ENCODE data around the gene EFNB3. TPM values are rescaled to one million over a fixed set of nuclear protein-coding genes. Genes with fewer than 3 reads are reported as not detected.

The EFNB3 gene
- total RNA-seq, 1 donor from 2014 or later = 6.4 TPM

DNA sequence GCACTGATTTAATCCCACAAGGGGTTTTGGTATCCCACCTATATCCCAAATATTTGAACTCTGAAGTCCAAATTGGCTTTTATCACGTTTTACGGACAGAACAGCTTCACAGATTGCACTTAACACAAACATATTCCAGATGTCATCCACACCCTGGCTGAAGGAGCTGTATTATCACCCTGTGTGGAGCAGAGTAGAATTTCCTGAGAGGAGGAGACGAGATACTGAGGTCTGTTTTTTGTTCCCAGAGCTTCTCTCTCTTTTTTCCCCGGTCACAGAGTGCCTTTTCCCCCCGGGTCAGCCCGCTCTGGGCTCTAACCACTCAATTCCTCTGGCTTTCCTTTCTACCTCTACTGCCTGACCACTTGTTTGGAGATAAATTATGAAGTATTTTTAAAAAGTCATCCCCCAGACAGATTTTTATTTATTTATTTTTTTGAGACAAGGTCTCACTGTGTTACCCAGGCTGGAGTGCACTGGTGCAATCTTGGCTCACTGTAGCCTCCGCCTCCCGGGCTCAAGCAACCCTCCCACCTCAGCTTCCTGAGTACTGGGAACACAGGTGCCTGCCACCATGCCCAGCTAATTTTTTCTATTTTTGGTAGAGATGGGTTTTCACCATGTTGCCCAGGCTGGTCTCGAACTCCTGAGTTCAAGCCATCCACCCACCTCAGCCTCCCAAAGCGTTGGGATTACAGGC, 43.2 kb downstream of the EFNB3 start:
- Mint-ChIP-seq H3K27ac (ENCODE audit: unreplicated experiment) (no peak overlapping the region), H3K9me3 (ENCODE audit: low read depth) (peaks cover 9% of the 10 kb centered on the region), H3K27me3 (ENCODE audit: low read depth) (no peaks in the 10 kb centered on the region), H3K36me3 (ENCODE audit: low read depth) (peaks cover 3% of the 10 kb centered on the region), H3K4me3 (ENCODE audit: unreplicated experiment) (no peak overlapping the region), H3K4me1 (ENCODE audit: low read depth) (peaks cover 26% of the 10 kb centered on the region)
- peak; percentile 14 for DNase-seq (ENCODE audit: low spot score)
- TF ChIP-seq, protein P1, sequence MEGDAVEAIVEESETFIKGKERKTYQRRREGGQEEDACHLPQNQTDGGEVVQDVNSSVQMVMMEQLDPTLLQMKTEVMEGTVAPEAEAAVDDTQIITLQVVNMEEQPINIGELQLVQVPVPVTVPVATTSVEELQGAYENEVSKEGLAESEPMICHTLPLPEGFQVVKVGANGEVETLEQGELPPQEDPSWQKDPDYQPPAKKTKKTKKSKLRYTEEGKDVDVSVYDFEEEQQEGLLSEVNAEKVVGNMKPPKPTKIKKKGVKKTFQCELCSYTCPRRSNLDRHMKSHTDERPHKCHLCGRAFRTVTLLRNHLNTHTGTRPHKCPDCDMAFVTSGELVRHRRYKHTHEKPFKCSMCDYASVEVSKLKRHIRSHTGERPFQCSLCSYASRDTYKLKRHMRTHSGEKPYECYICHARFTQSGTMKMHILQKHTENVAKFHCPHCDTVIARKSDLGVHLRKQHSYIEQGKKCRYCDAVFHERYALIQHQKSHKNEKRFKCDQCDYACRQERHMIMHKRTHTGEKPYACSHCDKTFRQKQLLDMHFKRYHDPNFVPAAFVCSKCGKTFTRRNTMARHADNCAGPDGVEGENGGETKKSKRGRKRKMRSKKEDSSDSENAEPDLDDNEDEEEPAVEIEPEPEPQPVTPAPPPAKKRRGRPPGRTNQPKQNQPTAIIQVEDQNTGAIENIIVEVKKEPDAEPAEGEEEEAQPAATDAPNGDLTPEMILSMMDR (IDR thresholded peaks at IDR 0.05) = no peak

DNA sequence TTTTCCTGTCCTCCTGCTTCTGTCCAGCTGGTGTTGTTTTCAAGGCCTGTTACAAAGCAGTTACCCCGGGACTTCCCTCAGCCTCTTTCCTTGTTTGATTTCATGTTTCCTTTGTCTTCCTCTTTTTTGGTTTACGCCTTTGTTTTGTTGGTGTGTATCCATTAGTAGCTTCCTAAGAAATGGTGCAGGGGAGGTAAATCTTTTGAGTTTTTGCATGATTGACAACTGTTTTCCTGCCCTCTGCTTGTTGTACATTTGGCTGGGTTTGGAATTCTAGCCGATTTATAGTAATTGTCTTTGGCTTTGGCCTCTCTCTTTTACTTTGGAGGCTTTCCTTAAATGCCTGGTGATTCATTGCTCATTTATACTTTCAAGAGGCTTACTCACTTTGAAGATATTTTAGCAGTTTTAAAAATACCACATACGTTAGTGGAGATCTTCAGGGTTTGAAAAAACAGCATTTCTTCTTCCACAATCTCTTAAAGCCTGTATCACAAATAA, 45.4 kb downstream of the EFNB3 start:
- H3K27ac Mint-ChIP-seq (ENCODE audit: unreplicated experiment) = peak overlapping the region; percentile 62
- no peak for DNase-seq (ENCODE audit: low spot score)
- H3K9me3 Mint-ChIP-seq (ENCODE audit: low read depth) = peaks cover 9% of the 10 kb centered on the region
- H3K4me3 Mint-ChIP-seq (ENCODE audit: unreplicated experiment) = no peak overlapping the region
- H3K27me3 Mint-ChIP-seq (ENCODE audit: low read depth) = peaks cover 2% of the 10 kb centered on the region
- peaks cover 30% of the 10 kb centered on the region for H3K4me1 Mint-ChIP-seq (ENCODE audit: low read depth)
- TF ChIP-seq, protein P1 (IDR thresholded peaks at IDR 0.05) = no peak
- H3K36me3 Mint-ChIP-seq (ENCODE audit: low read depth) = peaks cover 3% of the 10 kb centered on the region

DNA sequence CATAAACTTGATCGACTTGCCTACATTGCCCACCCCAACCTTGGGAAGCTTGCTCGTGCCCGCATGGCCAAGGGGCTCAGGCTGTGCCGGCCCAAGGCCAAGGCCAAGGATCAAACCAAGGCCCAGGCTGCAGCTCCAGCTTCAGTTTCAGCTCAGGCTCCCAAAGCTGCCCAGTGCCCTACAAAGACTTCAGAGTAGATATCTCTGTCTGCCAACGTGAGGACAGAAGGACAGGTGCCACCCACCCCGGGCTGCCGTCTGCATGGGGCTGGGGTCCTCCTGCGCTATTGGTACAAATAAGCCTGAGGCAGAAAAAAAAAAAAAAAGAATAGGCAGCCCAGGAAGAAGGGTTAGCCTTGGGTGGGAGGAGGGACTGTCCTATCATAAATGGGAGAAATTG, 49.7 kb downstream of the EFNB3 start:
- peaks cover 5% of the 10 kb centered on the region for H3K9me3 Mint-ChIP-seq (ENCODE audit: low read depth)
- DNase-seq (ENCODE audit: low spot score) = peak; percentile 48
- peaks cover 2% of the 10 kb centered on the region for H3K27me3 Mint-ChIP-seq (ENCODE audit: low read depth)
- no peak overlapping the region for H3K4me3 Mint-ChIP-seq (ENCODE audit: unreplicated experiment)
- TF ChIP-seq, protein P1 (IDR thresholded peaks at IDR 0.05) = no peak
- peaks cover 14% of the 10 kb centered on the region for H3K4me1 Mint-ChIP-seq (ENCODE audit: low read depth)
- H3K27ac Mint-ChIP-seq (ENCODE audit: unreplicated experiment) = no peak overlapping the region
- H3K36me3 Mint-ChIP-seq (ENCODE audit: low read depth) = peaks cover 3% of the 10 kb centered on the region

DNA sequence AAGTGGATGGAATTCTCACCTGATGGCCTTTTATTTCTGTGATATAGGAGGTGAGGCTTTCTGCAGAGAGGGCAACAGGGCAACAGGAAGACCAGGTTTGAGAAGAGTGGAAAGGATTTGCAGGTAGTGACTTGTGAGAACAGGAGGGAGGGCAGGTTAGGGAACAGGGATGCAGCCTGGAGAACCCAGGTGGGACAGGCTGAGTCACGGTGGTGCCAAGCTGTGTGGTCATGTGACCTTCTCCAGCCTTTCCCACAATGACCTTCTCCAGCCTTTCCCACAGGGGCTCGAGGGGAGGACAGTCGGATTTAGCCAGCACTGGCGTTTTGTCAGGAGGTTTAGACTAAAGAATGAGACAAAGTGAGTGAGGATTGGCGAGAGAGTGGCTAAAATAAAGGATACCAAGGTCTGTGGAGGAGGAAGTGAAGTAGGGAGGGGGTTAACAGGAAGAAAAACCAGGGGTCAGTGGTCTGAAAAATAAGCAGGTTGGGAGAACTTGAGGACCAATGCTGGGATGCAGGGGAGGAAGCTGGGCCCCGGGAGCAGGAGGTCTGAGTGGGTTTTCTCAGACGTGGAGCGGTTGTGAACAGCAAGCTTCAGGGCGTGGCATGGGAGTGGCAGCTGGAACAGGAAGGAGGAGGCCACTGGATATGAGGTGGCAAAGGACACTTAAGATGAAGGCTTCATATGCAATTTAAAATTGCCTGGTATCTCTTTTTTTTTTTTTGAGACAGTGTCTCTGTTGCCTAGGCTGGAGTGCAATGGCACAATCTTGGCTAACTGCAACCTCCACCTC, 50.3 kb downstream of the EFNB3 start:
- Mint-ChIP-seq H3K36me3 (ENCODE audit: low read depth) (peaks cover 1% of the 10 kb centered on the region), H3K4me1 (ENCODE audit: low read depth) (peaks cover 11% of the 10 kb centered on the region)

DNA sequence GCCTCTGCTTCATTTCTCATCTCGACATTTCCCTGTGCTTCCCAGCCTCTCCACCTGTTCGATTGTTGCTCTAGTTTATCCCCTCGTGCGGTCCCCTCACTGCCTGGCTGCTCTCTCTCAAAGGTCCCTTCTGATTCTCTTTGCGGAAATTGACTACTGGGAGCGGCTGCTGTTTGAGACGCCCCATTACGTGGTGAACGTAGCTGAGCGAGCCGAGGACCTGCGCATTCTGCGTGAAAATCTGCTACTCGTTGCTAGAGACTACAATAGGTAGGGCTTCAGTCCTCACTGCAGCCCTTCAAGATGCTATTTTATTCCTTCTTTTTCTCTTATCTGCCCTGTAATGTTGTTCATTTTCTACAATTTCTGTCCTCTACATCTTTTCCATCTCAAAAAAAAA, 52.0 kb downstream of the EFNB3 start:
- Mint-ChIP-seq H3K36me3 (ENCODE audit: low read depth) (no peaks in the 10 kb centered on the region), H3K27ac (ENCODE audit: unreplicated experiment) (no peak overlapping the region), H3K4me3 (ENCODE audit: unreplicated experiment) (no peak overlapping the region), H3K9me3 (ENCODE audit: low read depth) (no peaks in the 10 kb centered on the region), H3K27me3 (ENCODE audit: low read depth) (peaks cover 2% of the 10 kb centered on the region), H3K4me1 (ENCODE audit: low read depth) (peaks cover 5% of the 10 kb centered on the region)
- TF ChIP-seq, protein P1 (IDR thresholded peaks at IDR 0.05) = no peak
- DNase-seq (ENCODE audit: low spot score) = peak; percentile 51

More for the DNA sequence above, 50.3 kb downstream of the EFNB3 start:
- DNase-seq (ENCODE audit: low spot score) = peak; percentile 49
- Mint-ChIP-seq H3K27ac (ENCODE audit: unreplicated experiment) (peak overlapping the region; percentile 10), H3K4me3 (ENCODE audit: unreplicated experiment) (no peak overlapping the region), H3K27me3 (ENCODE audit: low read depth) (peaks cover 2% of the 10 kb centered on the region), H3K9me3 (ENCODE audit: low read depth) (peaks cover 2% of the 10 kb centered on the region)
- TF ChIP-seq, protein P1 (IDR thresholded peaks at IDR 0.05) = no peak
